ENCODE data around the gene DMRT1. TPM values are rescaled to one million over a fixed set of nuclear protein-coding genes. Genes with fewer than 3 reads are reported as not detected.
"Not testable (repeated sequence)": the region's sequence is repeated elsewhere in the genome, so short reads cannot be mapped to it uniquely, and the experiment has no call there.

DMRT1 gene
- total RNA-seq, 1 donor from 2014 or later, result not detected

DNA sequence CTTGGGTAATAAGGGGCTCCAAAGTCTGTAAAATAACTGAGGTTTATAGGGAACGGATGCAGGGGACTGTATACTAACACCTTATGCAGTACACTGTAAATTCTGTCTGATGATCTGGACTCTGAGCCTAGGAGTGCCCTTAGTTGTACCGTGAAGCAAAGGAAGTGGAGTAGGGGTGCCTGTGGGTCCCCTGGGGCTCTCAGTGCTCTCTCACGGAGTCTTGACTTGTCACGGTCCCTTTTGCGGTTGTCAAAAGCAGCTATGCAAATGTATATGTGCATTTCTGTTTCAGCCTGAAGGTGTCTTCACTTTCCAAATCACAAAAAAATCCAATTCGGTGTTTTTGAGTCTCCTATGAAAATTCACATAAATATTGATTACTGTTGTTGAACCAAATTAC lies 17.8 kb downstream of the DMRT1 start:
- Histone ChIP-seq H3K79me2 (ENCODE audit: insufficient read depth, low read length) (no peaks in the 10 kb centered on the region), H3K27me3 (ENCODE audit: insufficient read depth, low read length) (no peaks in the 10 kb centered on the region), H3K9me3 (ENCODE audit: insufficient read depth, low read depth, low read length) (no peaks in the 10 kb centered on the region), H3K9ac (ENCODE audit: low read length) (no peak overlapping the region), H3K4me1 (ENCODE audit: insufficient read depth, low read length) (no peaks in the 10 kb centered on the region), H3K27ac (ENCODE audit: low read depth, low read length) (no peak overlapping the region), H4K20me1 (ENCODE audit: insufficient read depth, low read length) (no peaks in the 10 kb centered on the region), H2AFZ (ENCODE audit: low read depth, low read length) (no peak overlapping the region), H3K4me3 (ENCODE audit: insufficient read depth, low read depth, low read length) (no peak overlapping the region), H3K36me3 (ENCODE audit: insufficient read depth, low read length) (no peaks in the 10 kb centered on the region), H3K4me2 (ENCODE audit: low read length) (no peak overlapping the region)
- no peak for TF ChIP-seq EZH2 (IDR thresholded peaks at IDR 0.05; ENCODE audit: insufficient read depth, low read length)
- TF ChIP-seq, protein P1, sequence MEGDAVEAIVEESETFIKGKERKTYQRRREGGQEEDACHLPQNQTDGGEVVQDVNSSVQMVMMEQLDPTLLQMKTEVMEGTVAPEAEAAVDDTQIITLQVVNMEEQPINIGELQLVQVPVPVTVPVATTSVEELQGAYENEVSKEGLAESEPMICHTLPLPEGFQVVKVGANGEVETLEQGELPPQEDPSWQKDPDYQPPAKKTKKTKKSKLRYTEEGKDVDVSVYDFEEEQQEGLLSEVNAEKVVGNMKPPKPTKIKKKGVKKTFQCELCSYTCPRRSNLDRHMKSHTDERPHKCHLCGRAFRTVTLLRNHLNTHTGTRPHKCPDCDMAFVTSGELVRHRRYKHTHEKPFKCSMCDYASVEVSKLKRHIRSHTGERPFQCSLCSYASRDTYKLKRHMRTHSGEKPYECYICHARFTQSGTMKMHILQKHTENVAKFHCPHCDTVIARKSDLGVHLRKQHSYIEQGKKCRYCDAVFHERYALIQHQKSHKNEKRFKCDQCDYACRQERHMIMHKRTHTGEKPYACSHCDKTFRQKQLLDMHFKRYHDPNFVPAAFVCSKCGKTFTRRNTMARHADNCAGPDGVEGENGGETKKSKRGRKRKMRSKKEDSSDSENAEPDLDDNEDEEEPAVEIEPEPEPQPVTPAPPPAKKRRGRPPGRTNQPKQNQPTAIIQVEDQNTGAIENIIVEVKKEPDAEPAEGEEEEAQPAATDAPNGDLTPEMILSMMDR (IDR thresholded peaks at IDR 0.05; ENCODE audit: insufficient read depth, low read depth, low read length), result no peak
- FAIRE-seq (no peak), DNase-seq (ENCODE audit: low read depth) (no peak)
- Mint-ChIP-seq H3K27me3 (ENCODE audit: low read depth, unreplicated experiment) (peaks cover 1% of the 10 kb centered on the region), H3K36me3 (ENCODE audit: low read depth, unreplicated experiment) (no peaks in the 10 kb centered on the region), H3K4me1 (ENCODE audit: low read depth, unreplicated experiment) (no peaks in the 10 kb centered on the region), H3K4me3 (ENCODE audit: unreplicated experiment) (no peak overlapping the region), H3K9me3 (ENCODE audit: unreplicated experiment) (peaks cover 5% of the 10 kb centered on the region), H3K27ac (ENCODE audit: unreplicated experiment) (no peak overlapping the region)

DNA sequence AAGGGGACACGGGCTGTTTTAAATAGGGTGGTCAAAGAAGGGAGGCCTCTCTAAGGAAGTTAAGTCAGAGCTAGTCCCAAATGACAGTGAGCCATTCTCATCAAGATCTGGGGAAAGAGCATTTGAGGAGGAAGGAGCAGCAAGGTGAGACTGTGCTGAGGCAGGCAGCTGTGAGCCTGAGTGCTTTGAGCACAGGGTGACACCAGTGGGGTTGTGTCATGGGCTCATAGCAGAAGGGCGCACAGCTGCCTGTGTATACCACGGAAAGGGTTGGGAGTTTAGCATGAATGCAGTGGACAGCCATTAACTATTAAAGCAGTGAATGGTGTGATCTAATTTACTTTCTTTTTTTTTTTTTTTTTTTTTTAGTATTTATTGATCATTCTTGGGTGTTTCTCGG lies 19.2 kb downstream of the DMRT1 start:
- no peak overlapping the region for H3K27ac Mint-ChIP-seq (ENCODE audit: unreplicated experiment)
- no peaks in the 10 kb centered on the region for H3K9me3 ChIP-seq (ENCODE audit: insufficient read depth, low read depth, low read length)
- H3K9me3 Mint-ChIP-seq (ENCODE audit: unreplicated experiment), result peaks cover 5% of the 10 kb centered on the region
- TF ChIP-seq, protein P1 (IDR thresholded peaks at IDR 0.05; ENCODE audit: insufficient read depth, low read depth, low read length), result no peak
- TF ChIP-seq EZH2 (IDR thresholded peaks at IDR 0.05; ENCODE audit: insufficient read depth, low read length), result no peak
- no peaks in the 10 kb centered on the region for H3K36me3 ChIP-seq (ENCODE audit: insufficient read depth, low read length)
- H3K9ac ChIP-seq (ENCODE audit: low read length), result no peak overlapping the region
- H3K4me1 Mint-ChIP-seq (ENCODE audit: low read depth, unreplicated experiment), result no peaks in the 10 kb centered on the region
- H3K4me1 ChIP-seq (ENCODE audit: insufficient read depth, low read length), result no peaks in the 10 kb centered on the region
- H3K4me3 Mint-ChIP-seq (ENCODE audit: unreplicated experiment), result no peak overlapping the region
- no peak overlapping the region for H3K27ac ChIP-seq (ENCODE audit: low read depth, low read length)
- no peaks in the 10 kb centered on the region for H3K36me3 Mint-ChIP-seq (ENCODE audit: low read depth, unreplicated experiment)
- DNase-seq (ENCODE audit: low read depth), result no peak
- no peaks in the 10 kb centered on the region for H3K79me2 ChIP-seq (ENCODE audit: insufficient read depth, low read length)
- H3K27me3 Mint-ChIP-seq (ENCODE audit: low read depth, unreplicated experiment), result peaks cover 1% of the 10 kb centered on the region
- no peak overlapping the region for H3K4me2 ChIP-seq (ENCODE audit: low read length)
- H4K20me1 ChIP-seq (ENCODE audit: insufficient read depth, low read length), result no peaks in the 10 kb centered on the region
- H3K27me3 ChIP-seq (ENCODE audit: insufficient read depth, low read length), result no peaks in the 10 kb centered on the region
- no peak overlapping the region for H3K4me3 ChIP-seq (ENCODE audit: insufficient read depth, low read depth, low read length)
- H2AFZ ChIP-seq (ENCODE audit: low read depth, low read length), result no peak overlapping the region
- no peak for FAIRE-seq

DNA sequence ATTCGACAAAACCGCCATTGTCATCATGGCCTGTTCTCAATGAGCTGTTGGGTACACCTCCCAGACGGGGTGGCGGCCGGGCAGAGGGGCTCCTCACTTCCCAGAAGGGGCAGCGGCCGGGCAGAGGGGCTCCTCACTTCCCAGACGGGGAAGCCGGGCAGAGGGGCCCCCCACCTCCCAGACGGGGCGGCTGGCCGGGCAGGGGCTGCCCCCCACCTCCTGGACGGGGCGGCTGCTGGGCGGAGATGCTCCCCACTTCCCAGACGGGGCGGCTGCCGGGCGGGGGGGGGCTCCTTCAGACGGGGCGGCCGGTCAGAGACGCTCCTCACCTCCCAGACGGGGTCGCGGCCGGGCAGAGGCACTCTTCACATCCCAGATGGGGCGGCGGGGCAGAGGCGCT lies 20.0 kb downstream of the DMRT1 start:
- not testable (repeated sequence) for FAIRE-seq; H3K9me3 Mint-ChIP-seq (ENCODE audit: unreplicated experiment); H3K27ac ChIP-seq (ENCODE audit: low read depth, low read length); H3K27me3 Mint-ChIP-seq (ENCODE audit: low read depth, unreplicated experiment); H3K4me3 Mint-ChIP-seq (ENCODE audit: unreplicated experiment); H3K4me2 ChIP-seq (ENCODE audit: low read length); H3K9me3 ChIP-seq (ENCODE audit: insufficient read depth, low read depth, low read length); H3K79me2 ChIP-seq (ENCODE audit: insufficient read depth, low read length); H3K27me3 ChIP-seq (ENCODE audit: insufficient read depth, low read length); H3K27ac Mint-ChIP-seq (ENCODE audit: unreplicated experiment); H3K36me3 Mint-ChIP-seq (ENCODE audit: low read depth, unreplicated experiment); H3K4me3 ChIP-seq (ENCODE audit: insufficient read depth, low read depth, low read length); H3K4me1 ChIP-seq (ENCODE audit: insufficient read depth, low read length); DNase-seq (ENCODE audit: low read depth); H3K9ac ChIP-seq (ENCODE audit: low read length); H3K36me3 ChIP-seq (ENCODE audit: insufficient read depth, low read length); H3K4me1 Mint-ChIP-seq (ENCODE audit: low read depth, unreplicated experiment); H4K20me1 ChIP-seq (ENCODE audit: insufficient read depth, low read length); H2AFZ ChIP-seq (ENCODE audit: low read depth, low read length)
